GM19452 (cell line): Measurements from ENCODE around the gene STXBP5.

Experiments used
- ATAC-seq: cut with Tn5 transposase; IDR thresholded peaks from one replicate; pipeline ENCODE4 v1.9.1; 2021; ENCODE audit not compliant: unreplicated experiment

Gene STXBP5

DNA sequence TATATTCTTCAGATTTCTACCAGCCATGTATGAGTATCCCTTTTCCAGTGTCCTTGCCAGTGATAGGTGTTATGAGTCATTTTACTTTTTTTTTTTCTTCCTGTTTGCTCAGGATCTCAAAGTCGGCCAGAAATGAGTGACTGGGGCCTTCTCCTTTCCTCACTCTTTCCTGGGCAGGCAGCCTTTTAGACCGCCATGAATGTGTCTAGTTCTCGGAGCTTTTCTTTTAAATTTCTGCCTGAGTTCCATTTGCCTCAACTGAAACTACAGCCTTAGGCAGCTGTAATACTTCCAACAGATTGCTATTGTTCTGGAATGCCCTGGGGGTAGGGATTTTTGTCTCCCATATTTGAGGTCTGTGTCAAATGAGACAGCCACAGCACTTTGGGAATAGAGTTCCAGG lies 83.7 kb downstream of the STXBP5 start:
- ATAC-seq = no peak

DNA sequence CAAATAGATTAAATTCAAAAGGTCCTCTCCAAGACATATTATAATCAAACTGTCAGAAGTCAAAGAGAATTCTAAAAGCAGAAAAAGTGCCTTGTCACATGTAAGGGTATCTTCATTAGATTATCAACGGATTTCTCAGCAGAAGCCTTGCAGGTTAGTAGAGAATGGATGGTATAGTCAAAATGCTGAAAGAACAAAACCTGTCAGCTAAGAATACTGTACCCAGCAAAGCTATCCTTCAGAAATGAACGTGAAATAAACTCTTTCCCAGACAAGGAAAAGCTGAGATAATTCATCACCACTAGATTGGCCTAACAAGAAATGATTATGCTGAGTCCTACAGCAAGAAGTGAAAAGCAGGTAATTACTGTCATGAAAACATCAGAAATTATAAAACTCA lies 92.9 kb downstream of the STXBP5 start:
- no peak for ATAC-seq

DNA sequence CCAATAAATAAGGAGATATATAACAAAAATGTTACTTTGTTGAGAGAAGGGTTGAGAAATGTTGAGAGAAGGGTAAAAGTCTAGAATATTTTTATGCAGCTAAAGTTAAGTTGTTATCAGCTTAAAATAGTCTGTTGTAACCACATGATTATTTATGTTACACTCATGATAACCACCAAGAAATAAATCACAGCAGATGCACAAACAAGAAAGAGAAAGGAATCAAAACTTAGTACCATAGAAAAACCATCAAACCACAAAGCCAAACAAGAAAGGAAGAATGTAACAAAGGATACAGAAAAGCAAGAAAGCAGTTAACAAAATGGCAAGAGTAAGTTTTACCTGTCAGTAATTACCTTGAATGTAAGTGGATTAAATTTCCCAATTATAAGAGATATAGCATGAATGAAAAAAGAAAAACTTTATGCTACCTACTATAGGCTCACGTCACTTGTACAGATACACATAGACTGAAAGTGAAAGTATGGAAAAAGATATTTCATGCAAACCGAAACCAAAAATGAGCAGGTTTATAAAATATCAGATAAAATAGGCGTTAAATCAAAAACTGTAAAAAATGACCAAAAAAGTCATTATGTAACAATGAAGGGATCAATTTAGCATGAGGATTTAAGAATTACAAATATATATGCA lies 93.6 kb downstream of the STXBP5 start:
- ATAC-seq = no peak

DNA sequence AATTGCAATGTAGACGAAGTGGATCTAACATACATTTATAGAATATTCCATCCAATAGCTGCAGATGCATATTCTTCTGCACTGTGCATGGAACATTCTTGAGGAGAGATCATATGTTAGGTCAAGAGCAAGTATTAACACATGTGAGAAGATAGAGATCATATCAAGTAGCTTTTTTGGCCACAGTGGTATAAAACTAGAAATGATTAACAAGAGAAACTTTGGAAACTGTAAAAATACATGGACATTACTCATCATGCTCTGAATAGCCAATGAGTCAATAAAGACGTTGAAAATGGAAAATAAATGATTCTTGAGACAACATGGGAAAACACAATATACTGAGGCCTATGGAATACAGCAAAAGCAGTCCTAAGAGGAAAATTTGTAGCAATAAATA lies 94.2 kb downstream of the STXBP5 start:
- ATAC-seq = no peak

DNA sequence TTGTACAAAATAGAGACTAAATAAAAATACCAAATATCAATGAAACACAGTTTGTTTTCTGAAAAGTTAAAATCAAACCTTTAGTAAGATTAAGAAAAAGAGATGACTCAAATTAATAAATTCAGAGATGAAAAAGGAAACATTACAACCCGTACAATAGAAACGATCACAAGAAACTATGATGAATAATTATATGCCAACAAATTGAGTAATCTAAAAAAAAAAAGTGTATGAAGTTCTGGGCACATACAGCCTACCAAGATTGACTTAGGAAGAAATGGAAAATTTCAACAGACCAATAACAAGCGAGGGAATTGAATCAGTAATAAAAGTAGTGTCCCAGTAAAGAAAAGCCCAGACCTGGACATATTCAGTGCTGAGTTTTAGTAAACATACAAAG lies 94.8 kb downstream of the STXBP5 start:
- no peak for ATAC-seq

DNA sequence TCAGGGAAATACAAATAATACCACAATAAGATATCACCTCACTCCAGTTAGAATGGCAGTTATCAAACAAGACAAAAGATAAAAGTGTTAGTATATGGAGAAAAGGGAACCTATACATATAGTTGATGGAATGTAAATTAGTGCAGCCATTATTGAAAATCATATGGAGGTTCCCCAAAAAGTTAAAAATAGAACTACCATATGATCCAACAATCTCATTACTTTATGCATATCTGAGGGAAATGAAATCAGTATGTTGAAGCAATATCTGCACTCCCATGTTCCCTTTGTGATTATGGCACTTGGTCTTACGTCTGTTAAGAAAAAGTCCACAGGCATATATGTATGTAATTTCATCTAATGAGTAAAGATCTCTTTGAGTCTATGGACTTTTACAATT lies 96.9 kb downstream of the STXBP5 start:
- no peak for ATAC-seq

DNA sequence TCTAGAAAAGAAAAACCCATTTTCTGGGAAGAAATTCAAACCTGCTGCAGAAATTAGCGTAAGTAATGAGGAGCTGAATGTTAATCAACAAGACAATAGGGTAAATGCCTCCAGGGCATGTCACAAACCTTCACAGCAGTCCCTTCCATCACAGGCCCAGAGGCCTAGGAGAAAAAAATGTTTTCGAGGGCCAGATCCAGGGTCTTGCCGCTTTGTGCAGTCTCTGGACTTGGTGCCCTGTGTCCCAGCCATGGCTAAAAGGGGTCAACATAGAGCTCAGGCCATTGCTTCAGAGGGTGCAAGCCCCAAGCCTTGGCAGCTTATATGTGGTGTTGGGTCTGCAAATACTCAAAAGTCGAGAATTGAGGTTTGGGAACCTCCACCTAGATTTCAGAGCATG lies 99.8 kb downstream of the STXBP5 start:
- ATAC-seq = no peak

DNA sequence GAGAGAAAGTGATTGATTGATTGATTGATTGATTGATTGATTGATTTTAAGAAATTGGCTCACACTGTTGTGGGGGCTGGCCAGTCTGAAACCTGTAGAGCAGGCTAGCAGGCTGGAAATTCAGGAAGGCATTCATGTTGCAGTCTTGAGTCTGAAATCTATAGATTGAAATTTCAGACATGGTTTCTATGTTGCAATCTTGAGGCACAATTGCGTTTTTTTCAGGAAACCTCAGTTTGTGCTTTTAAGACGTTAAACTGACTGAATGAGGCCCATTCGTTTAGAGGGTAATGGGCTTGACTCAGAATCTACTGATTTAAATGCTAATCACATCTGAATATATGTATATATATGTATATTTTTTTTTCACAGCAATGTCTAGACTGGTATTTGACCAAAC lies 106.3 kb downstream of the STXBP5 start:
- ATAC-seq = no peak

DNA sequence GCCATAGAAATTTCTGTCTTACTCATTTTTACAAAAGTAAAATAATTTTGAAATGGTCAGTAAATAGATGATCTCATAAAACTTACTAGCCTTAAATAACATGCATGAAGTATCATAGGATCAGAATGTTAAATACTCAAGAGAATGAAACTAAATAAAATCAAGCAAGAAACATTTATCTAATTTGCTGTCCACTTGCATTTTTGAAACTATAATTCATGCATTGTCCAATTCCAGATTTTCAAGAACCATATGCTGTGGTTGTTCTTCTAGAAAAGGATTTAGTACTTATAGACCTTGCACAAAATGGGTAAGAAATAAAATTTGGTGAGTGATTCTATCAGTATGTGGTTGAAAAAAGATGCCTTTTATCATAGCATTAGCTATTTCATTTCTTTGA lies 107.0 kb downstream of the STXBP5 start:
- no peak for ATAC-seq

DNA sequence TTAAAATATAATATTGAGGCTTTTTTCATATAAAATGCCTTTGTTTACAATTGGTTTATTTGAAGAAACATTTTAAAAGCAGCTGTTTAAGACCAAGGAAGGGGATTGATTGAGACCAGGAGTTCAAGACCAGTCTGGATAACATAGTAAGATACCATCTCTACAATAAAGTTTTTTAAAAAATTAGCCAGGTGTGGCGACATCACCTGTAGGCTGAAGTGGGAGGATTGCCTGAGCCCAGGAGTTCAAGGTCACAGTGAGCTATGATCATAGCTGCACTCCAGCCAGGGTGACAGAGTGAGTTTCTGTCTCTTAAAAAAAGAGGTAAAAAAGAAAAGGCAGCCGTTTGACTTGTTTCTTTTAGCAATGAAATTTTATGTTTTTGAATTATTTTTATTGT lies 117.0 kb downstream of the STXBP5 start:
- no peak for ATAC-seq

DNA sequence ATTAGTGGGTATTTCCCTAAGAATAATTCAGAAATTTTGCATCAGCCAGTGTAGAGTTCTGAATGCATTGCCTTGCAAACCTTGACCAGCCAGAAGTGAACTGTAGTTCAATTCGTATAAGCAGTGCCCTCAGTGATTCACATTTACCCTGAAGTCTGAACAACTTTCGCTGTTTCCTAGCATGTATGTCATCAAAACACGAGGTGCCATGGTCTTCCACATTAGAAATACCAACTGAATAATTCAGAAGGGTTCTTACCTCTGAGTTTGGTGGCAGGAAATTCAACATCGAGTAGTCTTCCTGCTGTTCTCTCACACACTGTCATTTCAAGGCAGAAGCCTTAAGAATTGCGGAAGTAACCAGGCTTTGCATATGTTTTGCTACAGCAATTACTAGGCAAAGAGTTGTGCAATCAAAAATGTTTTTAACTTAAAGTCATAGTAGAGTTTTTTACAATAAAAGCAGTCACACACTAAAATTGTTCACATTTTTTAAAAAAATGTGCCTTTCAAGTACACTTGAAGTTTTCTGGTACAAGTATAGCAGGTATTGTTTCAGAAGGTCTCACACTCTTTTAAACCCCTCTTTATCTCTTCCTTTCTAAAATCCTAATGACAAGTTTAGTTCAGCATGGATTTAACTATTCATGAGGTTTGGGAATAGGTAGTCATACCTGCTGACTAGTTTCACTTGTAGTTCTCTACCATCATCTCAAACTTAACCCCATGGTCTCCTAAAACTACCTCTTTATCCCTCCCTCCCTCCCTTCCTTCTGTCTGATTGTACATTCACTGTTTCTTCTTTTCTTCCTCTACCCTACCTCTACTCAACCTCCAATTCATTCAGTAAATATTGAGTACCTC lies 118.3 kb downstream of the STXBP5 start:
- ATAC-seq = peak; percentile 98

DNA sequence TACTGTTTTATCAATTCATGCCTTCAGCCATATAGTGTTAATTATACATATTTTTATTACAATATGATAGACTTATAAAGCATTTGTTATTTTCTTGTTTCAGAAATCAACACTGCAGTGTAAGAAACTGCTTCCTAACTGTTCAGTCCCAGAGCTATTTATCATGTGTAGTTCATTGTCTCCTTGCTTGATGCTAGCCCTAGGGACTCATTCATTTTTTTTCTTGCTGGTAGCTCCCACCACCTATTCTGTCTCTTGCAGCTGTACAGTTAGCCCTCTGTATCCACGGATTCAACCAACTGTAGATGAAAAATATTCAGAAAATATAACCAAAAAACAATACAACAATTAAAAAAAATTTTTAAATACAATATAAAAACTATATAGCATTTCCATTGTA lies 121.3 kb downstream of the STXBP5 start:
- no peak for ATAC-seq

DNA sequence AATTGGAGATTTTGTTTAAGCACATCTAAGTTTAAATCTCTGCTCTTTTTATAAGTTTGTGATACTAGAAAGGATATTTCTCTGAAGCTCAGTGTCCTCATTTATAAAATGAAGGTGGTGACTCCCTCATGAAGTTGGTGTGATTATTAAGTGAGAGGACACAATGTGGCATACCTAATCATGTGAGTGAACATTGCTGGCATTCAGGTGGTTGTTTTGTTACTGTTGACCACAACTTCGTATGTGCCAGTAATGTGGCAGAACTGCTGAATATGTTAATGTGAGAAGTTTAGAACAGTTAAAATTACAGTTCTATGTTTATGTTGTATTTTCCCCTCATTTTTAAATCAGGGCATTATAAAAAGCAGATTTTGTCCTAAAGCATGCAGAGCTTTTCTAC lies 127.2 kb downstream of the STXBP5 start:
- no peak for ATAC-seq

DNA sequence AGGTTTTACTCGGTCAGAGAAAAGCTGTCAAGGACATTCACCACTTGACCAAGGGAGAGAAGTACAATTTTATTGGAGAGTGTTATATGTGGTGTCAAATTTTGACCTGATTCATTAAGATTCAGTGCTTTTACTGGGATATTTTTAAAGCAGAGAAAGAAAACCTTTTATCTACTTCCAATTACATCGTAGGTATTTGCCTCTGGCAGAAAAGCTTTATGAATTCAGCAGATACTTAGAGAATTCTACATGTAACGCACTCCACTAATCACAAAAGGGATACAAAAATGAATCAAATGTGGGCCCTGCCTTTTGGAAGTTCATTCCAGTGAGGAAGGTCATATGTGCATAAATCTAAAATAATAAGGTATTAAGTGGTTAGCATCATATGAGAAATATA lies 133.7 kb downstream of the STXBP5 start:
- no peak for ATAC-seq

DNA sequence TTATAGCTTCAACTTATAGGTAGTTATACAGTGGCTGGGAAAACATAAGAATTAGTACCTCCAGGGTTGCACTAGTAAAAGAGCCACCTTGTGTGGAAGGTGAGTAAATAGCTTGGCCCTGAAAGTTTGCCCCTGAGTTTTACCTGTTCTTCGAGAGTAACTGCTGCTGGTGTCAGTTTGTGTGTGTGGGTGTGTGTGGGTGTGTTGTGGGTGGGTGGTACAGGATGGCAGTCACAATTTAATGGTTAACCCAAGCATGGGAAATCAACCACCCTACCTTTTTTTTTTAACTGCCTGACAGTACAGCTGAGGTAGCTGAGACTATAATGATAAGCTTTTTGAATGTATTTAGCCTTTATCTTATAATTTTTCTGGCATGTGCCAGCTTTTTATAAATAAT lies 137.3 kb downstream of the STXBP5 start:
- no peak for ATAC-seq

DNA sequence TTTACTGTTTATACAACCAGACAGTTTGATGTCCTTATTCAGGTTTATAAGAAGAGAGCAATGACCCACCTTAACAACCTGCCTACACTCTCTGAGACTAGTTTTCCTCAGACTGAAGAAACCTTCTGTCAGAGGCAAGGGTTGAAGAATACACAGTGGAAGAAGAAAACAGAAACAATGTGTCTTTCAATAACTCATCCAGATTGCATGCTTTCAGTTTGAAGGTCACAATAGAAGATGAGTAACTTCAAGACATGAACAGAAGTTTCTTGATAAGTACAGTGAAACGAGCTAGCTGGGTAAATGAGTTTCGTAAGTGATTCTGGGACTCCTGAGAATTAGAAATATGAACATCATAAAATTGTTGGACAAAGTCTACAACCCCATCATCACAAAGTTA lies 141.7 kb downstream of the STXBP5 start:
- ATAC-seq = no peak

DNA sequence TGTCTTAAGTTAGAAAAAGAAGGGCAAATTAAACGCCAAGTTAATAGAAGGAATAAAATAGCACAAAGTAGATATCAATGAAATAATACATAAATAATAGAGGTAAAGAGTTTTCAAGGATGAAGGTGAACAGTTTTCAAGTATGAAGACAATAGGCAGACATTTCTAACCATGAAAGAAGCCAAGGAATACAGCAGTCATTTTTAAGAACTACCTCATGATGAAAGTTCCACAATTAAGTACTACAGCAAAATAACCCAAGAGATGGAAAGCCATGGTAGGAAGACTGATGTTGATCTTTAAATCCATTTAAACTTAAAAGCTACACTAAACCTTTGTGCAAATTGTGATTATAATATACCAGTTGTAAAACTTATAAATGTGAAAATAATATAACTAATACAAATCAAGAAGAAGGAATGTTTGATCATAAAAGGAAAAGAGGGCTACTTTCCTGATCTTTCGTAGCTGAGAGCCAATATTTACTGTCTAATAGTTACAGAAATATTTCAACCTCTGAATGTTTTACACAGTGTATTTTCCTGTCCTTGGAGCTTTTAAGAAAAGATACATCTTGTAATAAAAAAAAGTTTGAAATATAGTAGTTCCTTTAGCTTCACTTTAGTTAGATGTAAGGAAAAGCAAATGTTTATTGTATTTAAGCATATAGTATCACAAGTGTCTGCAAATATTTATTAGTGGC lies 143.1 kb downstream of the STXBP5 start:
- ATAC-seq = no peak

DNA sequence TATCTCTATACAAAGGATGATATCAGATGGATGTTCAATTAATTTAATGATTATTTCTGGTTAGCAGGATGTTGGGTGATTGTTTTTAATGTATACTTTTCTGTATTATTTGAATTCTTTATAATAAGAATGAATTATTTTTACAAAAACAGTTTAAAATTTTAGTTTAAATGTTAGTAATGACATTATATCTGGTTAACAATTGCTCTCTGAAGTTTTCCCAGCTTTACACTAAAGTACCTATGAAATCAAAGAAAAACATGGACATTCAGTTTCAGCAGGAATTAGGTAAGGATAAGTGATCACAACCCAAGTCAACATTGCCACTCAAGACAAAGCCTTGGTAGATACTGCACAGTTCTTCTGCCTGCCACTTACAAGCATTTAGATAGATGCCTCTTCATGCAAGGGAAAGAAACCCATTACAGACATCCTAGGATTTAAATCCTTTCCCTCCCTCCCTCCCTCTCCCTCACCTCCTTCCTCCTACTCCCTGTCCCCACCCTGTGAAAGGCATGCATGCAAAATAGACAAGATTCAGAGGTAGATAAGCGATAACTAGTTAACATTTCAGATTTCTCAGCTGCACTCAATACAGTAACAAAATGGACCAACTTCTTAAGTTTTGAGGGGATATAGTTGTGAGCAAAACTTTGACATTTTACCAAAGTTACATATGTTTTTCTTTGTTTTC lies 143.8 kb downstream of the STXBP5 start:
- ATAC-seq = no peak

DNA sequence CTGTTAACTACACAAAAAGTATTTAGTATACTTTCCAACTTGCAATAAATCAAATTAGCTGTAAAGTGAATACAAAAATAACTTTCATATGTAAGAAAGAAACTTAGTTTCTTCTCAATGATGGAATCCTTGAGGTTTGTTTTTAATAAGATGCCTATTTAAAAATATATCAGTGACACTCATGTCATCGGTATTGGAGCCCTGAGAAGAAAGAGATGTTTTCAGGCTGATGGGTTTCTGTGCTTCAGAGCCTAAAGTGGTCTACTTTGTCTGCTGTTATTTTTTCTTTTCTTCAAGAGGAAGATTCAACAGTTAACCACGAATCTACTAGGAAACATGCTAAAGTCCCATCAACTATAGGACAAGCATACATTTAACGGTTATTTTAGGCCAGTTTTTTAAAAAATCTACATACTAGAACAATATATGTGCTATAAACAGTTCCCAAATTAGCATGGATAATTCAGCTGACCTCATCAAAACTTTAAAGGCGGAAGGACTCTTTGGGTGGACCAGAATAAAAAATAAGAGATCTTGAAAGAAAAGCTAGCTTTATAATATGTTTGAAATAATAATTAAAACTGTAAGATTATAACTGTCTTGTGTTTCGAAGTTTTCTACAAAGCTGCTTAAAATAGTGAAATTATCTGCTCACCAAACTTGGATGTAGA lies 157.2 kb downstream of the STXBP5 start:
- no peak for ATAC-seq

DNA sequence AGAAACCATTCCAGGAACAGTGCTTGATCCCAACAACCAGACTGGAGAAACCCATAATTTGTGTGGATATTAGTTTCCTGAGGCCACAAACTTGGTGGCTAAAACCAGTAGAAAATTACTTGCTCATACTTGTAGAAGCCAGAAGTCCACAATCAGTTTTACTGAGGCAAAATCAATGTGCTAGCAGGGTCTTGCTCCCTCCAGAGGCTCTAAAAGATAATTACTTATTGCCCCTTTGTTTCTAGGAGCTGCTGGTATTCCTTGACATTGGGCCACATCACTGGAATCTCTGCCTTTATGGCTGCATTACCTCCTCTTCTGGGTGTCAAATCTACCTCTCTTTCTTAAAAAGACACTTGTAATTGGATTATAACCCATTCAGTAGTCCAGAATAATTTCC lies 162.1 kb downstream of the STXBP5 start:
- no peak for ATAC-seq

DNA sequence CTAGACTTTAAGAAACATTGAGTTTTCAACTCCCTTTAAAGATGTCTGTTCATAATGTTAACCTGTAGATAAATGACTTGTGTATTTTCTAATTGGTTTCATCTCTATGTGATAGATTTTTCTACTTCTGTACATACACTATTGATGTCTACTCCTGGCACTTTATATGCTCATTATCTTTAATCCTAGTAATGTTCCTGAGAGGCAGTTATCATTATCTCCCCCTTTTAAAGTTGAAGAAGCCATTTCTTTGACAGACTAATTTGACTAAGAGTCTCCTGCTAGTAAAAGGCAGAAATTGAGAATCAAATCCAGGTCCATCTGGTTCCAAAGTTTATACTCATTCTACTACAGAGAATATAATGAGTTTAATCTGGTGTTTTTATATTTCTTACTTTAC lies 167.1 kb downstream of the STXBP5 start:
- no peak for ATAC-seq
